Esophagus muscularis mucosa (tissue), 4 donors: ENCODE results near the gene EMC10. TPM values are rescaled to one million over a fixed set of nuclear protein-coding genes. Genes with fewer than 3 reads are reported as not detected.

ENCODE experiments used
- DNase-seq: peaks from one replicate; pipeline ENCODE4 v3.0.0-alpha.2; 2017; ENCODE audit errors: extremely low spot score
- H3K27ac ChIP-seq, 4 donors: fragments of 200-600 bp; sonication (generic); replicated peaks in 1 of 4; 1 replicate in 3 of 4; 2 replicates in 1 of 4; pipeline ENCODE4 v1.5.1; 2016 to 2019; ENCODE audit warnings: mild to moderate bottlenecking in 1 of 4
- H3K27me3 ChIP-seq, 4 donors: fragments of 200-600 bp; sonication (generic); one replicate each; pipeline versions ENCODE4 v1.5.1 to v1.6.0; 2016 to 2019
- H3K36me3 ChIP-seq, 4 donors: fragments of 200-600 bp; sonication (generic); one replicate each; pipeline ENCODE4 v1.5.1; 2016 to 2019
- H3K4me1 ChIP-seq, 4 donors: fragments of 200-600 bp; sonication (generic); one replicate each; pipeline ENCODE4 v1.5.1; 2016 to 2019
- H3K4me3 ChIP-seq, 4 donors: fragments of 200-600 bp; sonication (generic); 1 replicate in 2 of 4; 2 replicates in 2 of 4; pipeline ENCODE4 v1.5.1; 2016 to 2019; ENCODE audit warnings: mild to moderate bottlenecking in 4 of 4, moderate library complexity in 1 of 4
- H3K9me3 ChIP-seq, 4 donors: fragments of 200-600 bp; sonication (generic); 1 replicate in 3 of 4; 2 replicates in 1 of 4; pipeline ENCODE4 v1.5.1; 2016 to 2019
- EP300 ChIP-seq: sonication (generic); formaldehyde crosslinking; IDR thresholded peaks from one replicate; pipeline ENCODE4 v1.6.1; 2017; ENCODE audit warnings: antibody characterized with exemption
- POLR2A ChIP-seq: fragments of 450-650 bp; IDR thresholded peaks from one replicate; pipeline ENCODE4 v1.6.1; 2017; ENCODE audit warnings: antibody characterized with exemption, moderate library complexity, mild to moderate bottlenecking, low read depth
- POLR2AphosphoS5 ChIP-seq, 2 donors: sonication (generic); formaldehyde crosslinking; IDR thresholded peaks; one replicate each; pipeline ENCODE4 v1.6.1; 2017; ENCODE audit warnings: antibody characterized with exemption in 2 of 2
- WGBS: methylation state at CpG from one replicate; pipeline ENCODE4 v1.1.5; 2018; 5-methylcytosine and 5-hydroxymethylcytosine counted together
- intact Hi-C: fragments of 100-400 bp; cut with DNase I; formaldehyde crosslinking; loops from one replicate; pipeline ENCODE4 v1.15.1; 2023
- total RNA-seq, 4 donors: library from RNA; depleted of rRNA; stranded (reverse); fragments of >200 nt; gene quantifications; one replicate each; pipeline versions ENCODE4 v1.1.0 to v1.2.1, GENCODE V29; 2016
- TF ChIP-seq, protein P1 (sequence below), 3 experiments: fragments of 200-600 bp in 2 of 3; fragments of 450-650 bp in 1 of 3; sonication (generic) in 2 of 3; IDR thresholded peaks; one replicate each; pipeline ENCODE4 v1.5.1; 2017 to 2019; ENCODE audit warnings: antibody characterized with exemption in 3 of 3, mild to moderate bottlenecking in 2 of 3, moderate library complexity in 1 of 3

EMC10 gene
- total RNA-seq, 4 donors from 2014 or later: 41.1 to 79.1 (median 59.7) TPM

DNA sequence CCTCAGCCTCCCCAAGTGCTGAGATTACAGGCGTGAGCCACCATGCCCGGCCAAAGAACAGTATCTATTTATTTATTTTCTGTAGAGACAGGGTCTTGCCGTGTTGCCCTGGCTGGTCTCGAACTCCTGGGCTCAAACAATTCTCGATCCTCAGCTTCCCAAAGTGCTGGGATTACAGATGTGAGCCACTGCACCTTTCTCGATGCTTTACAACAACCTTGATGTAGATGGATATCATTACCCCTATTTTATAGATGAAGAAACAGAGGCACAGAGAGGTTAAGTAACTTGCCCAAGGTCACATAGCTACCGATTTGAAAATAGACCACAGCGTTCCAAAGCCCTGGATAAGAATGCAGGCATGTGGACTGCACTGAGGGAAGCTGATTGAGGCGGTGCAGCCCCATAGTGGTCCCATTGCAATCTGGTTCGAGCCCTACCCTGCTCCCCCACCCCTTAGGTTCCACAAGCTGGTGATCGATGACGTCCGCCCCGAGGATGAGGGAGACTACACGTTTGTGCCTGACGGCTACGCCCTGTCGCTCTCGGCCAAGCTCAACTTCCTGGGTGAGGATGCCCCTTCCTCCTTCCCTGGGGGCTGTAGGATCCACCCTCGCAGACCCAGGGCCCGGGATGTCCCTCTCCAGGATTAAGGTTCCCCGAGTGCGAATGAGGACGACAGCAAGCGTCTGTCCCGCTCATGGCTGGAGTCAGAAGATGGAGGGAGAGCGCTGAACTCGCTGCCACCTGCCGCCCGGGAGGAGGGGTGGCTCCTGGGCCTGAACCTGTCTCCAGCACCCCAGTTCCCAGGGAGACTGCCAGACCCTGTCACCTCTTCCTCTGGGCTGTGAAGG is 25.7 kb upstream of the EMC10 start:
- Histone ChIP-seq H3K27ac (no peak overlapping the region), H3K36me3 (no peaks in the 10 kb centered on the region), H3K4me3 (no peak overlapping the region), H3K9me3 (peaks cover 0 to 4% (median 0%) of the 10 kb centered on the region in 4 donors), H3K4me1 (no peaks in the 10 kb centered on the region), H3K27me3 (peaks cover 0 to 23% (median 4%) of the 10 kb centered on the region in 4 donors)
- 75% methylated on average over 12 of the region's 30 CpGs for WGBS
- TF ChIP-seq POLR2A (no peak), POLR2AphosphoS5 (IDR thresholded peaks at IDR 0.05) (no peak), EP300 (no peak)
- TF ChIP-seq, protein P1, sequence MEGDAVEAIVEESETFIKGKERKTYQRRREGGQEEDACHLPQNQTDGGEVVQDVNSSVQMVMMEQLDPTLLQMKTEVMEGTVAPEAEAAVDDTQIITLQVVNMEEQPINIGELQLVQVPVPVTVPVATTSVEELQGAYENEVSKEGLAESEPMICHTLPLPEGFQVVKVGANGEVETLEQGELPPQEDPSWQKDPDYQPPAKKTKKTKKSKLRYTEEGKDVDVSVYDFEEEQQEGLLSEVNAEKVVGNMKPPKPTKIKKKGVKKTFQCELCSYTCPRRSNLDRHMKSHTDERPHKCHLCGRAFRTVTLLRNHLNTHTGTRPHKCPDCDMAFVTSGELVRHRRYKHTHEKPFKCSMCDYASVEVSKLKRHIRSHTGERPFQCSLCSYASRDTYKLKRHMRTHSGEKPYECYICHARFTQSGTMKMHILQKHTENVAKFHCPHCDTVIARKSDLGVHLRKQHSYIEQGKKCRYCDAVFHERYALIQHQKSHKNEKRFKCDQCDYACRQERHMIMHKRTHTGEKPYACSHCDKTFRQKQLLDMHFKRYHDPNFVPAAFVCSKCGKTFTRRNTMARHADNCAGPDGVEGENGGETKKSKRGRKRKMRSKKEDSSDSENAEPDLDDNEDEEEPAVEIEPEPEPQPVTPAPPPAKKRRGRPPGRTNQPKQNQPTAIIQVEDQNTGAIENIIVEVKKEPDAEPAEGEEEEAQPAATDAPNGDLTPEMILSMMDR (IDR thresholded peaks at IDR 0.05): no peak
- DNase-seq: no peak
- intact Hi-C loops: no loop called here

DNA sequence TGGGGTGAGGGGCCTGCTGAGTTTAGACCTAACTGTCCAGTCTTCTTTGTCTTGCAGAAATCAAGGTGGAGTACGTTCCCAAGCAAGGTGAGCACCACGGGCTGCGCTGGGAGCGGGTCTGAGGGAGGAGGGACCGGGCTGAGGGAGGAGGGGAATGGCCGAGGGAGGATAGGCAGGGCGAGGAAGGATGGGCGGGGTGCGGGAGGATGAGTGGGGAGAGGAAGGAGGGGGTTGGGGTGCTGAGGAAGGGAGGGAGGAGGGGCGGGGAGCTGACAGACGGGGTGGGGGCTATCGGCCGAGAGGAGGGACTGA is 25.1 kb upstream of the EMC10 start:
- H3K27me3 ChIP-seq: peaks cover 0 to 17% (median 4%) of the 10 kb centered on the region in 4 donors
- intact Hi-C loops: no loop called here
- H3K36me3 ChIP-seq: no peaks in the 10 kb centered on the region
- H3K9me3 ChIP-seq: peaks cover 0 to 4% (median 0%) of the 10 kb centered on the region in 4 donors
- DNase-seq: no peak
- no peaks in the 10 kb centered on the region for H3K4me1 ChIP-seq
- no peak overlapping the region for H3K27ac ChIP-seq
- H3K4me3 ChIP-seq: no peak overlapping the region
- no peak for TF ChIP-seq POLR2A
- TF ChIP-seq EP300: no peak
- TF ChIP-seq POLR2AphosphoS5 (IDR thresholded peaks at IDR 0.05): no peak
- TF ChIP-seq, protein P1 (IDR thresholded peaks at IDR 0.05): no peak
- 39% methylated on average over 13 of the region's 13 CpGs for WGBS

DNA sequence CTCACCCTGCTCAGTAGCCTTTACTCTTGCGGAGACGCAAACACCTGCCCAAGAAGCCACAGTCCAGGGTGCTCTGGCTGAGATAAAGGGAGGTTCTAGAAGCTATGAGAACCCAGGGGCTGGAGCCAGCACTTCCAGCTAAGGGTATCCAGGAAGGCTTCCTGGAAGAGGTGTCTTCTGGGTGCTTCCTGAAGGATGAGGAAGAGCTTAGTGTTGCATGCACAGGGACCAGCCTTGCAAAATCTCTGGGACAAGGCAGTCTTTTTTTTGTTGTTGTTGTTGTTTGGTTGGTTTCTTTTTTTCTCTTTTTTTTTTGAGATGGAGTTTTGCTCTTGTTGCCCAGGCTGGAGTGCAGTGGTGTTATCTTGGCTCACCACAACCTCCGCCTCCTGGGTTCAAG is 23.1 kb upstream of the EMC10 start:
- H3K4me3 ChIP-seq: no peak overlapping the region
- no peaks in the 10 kb centered on the region for H3K9me3 ChIP-seq
- no peaks in the 10 kb centered on the region for H3K4me1 ChIP-seq
- TF ChIP-seq POLR2A (no peak), POLR2AphosphoS5 (IDR thresholded peaks at IDR 0.05) (no peak), EP300 (no peak)
- TF ChIP-seq, protein P1 (IDR thresholded peaks at IDR 0.05): no peak
- WGBS: 100% methylated on average over 3 of the region's 3 CpGs
- H3K36me3 ChIP-seq: no peaks in the 10 kb centered on the region
- peaks cover 0 to 34% (median 8%) of the 10 kb centered on the region in 4 donors for H3K27me3 ChIP-seq
- intact Hi-C loops: no loop called here
- no peak for DNase-seq
- no peak overlapping the region for H3K27ac ChIP-seq

DNA sequence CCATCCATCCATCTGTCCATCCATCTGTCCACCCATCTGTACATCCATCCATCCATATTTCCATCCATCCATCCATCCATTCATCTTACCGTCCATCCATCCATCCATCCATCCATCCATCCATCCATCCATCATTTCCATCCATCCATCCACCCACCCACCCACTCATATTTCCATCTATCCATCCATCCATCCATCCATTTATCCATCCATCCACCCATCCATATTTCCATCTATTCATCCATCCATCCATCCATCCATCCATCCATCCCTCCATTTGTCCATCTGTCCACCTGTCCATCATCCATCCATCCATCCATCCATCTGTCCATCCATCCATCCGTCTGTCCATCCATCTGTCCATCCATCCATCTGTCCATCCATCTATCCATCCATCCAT is 20.3 kb upstream of the EMC10 start:
- intact Hi-C loops: no loop called here
- Histone ChIP-seq H3K4me3 (no peak overlapping the region), H3K27me3 (peaks cover 0 to 55% (median 21%) of the 10 kb centered on the region in 4 donors), H3K9me3 (no peaks in the 10 kb centered on the region), H3K36me3 (no peaks in the 10 kb centered on the region), H3K27ac (no peak overlapping the region), H3K4me1 (no peaks in the 10 kb centered on the region)
- WGBS: 80% methylated on average over 2 of the region's 2 CpGs
- TF ChIP-seq, protein P1 (IDR thresholded peaks at IDR 0.05): no peak
- no peak for TF ChIP-seq EP300
- no peak for TF ChIP-seq POLR2AphosphoS5 (IDR thresholded peaks at IDR 0.05)
- no peak for TF ChIP-seq POLR2A
- no peak for DNase-seq

DNA sequence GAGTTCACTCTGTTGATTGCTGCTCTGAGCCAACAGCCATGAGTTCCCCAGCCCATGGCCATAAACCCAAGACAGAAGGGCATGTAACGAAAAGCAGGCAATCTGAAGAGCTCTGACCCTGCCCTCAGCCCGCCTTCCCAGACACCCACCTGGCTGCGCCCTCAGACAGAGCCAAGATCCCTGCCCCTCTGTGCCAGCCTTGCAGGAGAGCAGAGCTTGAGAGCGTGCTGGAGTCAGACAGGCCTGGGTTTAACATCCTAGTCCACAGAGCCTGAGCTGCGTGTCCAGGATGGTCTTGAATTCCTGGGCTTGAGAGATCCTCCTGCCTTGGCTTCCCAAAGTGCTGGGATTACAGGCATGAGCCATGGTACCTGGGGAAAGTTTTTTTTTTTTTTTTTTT is 19.0 kb upstream of the EMC10 start:
- intact Hi-C loops: no loop called here
- 92% methylated on average over 5 of the region's 5 CpGs for WGBS
- DNase-seq: no peak
- Histone ChIP-seq H3K36me3 (no peaks in the 10 kb centered on the region), H3K4me1 (no peaks in the 10 kb centered on the region), H3K4me3 (no peak overlapping the region), H3K27ac (no peak overlapping the region), H3K27me3 (peaks cover 0 to 58% (median 20%) of the 10 kb centered on the region in 4 donors), H3K9me3 (no peaks in the 10 kb centered on the region)
- TF ChIP-seq POLR2AphosphoS5 (IDR thresholded peaks at IDR 0.05) (no peak), EP300 (no peak), POLR2A (no peak)
- TF ChIP-seq, protein P1 (IDR thresholded peaks at IDR 0.05): no peak
